ENCODE results near the gene CRYBG1. TPM values are rescaled to one million over a fixed set of nuclear protein-coding genes. Genes with fewer than 3 reads are reported as not detected.

Gene CRYBG1
- total and polyA plus RNA-seq, 2 of the 4 experiments (the other 2 are of a cell fraction) = 0.38 to 1.1 TPM

- no peak overlapping the region for H2AFZ ChIP-seq (replicated peaks; ENCODE audit: low read length, poor library complexity)
- H3K79me1 ChIP-seq (ENCODE audit: low read depth in 1 of 2, low read length in 2 of 2) = no peaks in the 10 kb centered on the region
- H3K18ac ChIP-seq (ENCODE audit: low read depth, low read length) = peak overlapping the region; percentile 23; the same call in 1 of the 2 replicates
- H3K4me1 ChIP-seq (ENCODE audit: control insufficient read depth, insufficient read depth, low read length) = peaks cover 2% of the 10 kb centered on the region
- no peak overlapping the region for H2BK20ac ChIP-seq (ENCODE audit: low read depth, low read length)
- no peak overlapping the region for H3K14ac ChIP-seq (replicated peaks; ENCODE audit: low read depth, low read length)
- DNase-seq = no peak
- no peak overlapping the region for H2BK5ac ChIP-seq (ENCODE audit: low read depth, low read length, poor library complexity, severe bottlenecking)
- no peak overlapping the region for H2AK5ac ChIP-seq (ENCODE audit: low read depth, low read length)
- intact Hi-C loops (cut with micrococcal nuclease) (no loop called here), in situ Hi-C loops (cut with MboI; ENCODE audit: low sequenced_read_pairs) (loop anchor here (10.0 kb wide), 2 partner anchors 217 to 423 kb away; no protein-coding TSS in a partner anchor), dilution Hi-C loops (cut with HindIII; ENCODE audit: low sequenced_read_pairs, unreplicated experiment) (loop anchor here (25.0 kb wide), 1 partner anchor 125 kb away; no protein-coding TSS in a partner anchor)
- H4K8ac ChIP-seq (ENCODE audit: low read depth in 2 of 2, low read length in 2 of 2) = no peak overlapping the region
- no peak overlapping the region for H3K27ac ChIP-seq (ENCODE audit: insufficient read depth, low read length)
- H3K9ac ChIP-seq (ENCODE audit: low read depth, low read length) = no peak overlapping the region
- no peak overlapping the region for H2AK9ac ChIP-seq (replicated peaks; ENCODE audit: low read depth, low read length, poor library complexity)
- no peak overlapping the region for H3K56ac ChIP-seq (ENCODE audit: extremely low read depth, insufficient read depth, low read length)
- no peak overlapping the region for H4K91ac ChIP-seq (ENCODE audit: insufficient read depth, low read depth, low read length)
- H2BK120ac ChIP-seq (ENCODE audit: low read depth, low read length) = no peak overlapping the region
- H3K9me3 ChIP-seq (ENCODE audit: control insufficient read depth, insufficient read depth, low read length) = no peaks in the 10 kb centered on the region
- no peaks in the 10 kb centered on the region for H3K27me3 ChIP-seq (ENCODE audit: control insufficient read depth, insufficient read depth, low read length)
- no peak overlapping the region for H3K23ac ChIP-seq (ENCODE audit: low read depth, low read length)
- H2BK15ac ChIP-seq (ENCODE audit: low read depth, low read length) = no peak overlapping the region
- no peak overlapping the region for H4K5ac ChIP-seq (ENCODE audit: low read depth, low read length)
- ChIA-PET POLR2A (ENCODE audit: unreplicated experiment) (no interaction called here), CTCF (interaction anchor here (1.5 to 1.7 kb wide), 2 partner anchors 51 to 418 kb away, joined by 4 to 10 read pairs; no protein-coding TSS in a partner anchor)
- no CpG with 5 or more reads among the region's 6 CpGs for WGBS, 2 experiments (ENCODE audit: extremely low coverage in 2 of 2, insufficient read length in 1 of 2)
- no peak for ATAC-seq (ENCODE audit: low read depth)
- no peaks in the 10 kb centered on the region for H3K9me1 ChIP-seq (ENCODE audit: insufficient read depth, low read length)
- no peaks in the 10 kb centered on the region for H4K20me1 ChIP-seq (ENCODE audit: insufficient read depth, low read length)
- TF ChIP-seq CHD1 (IDR thresholded peaks at IDR 0.05; ENCODE audit: low read depth, low read length) = no peak
- TF ChIP-seq CEBPB (IDR thresholded peaks at IDR 0.05; ENCODE audit: low read depth, low read length) = no peak
- TF ChIP-seq MXI1 (IDR thresholded peaks at IDR 0.05; ENCODE audit: borderline replicate concordance, low read depth, low read length) = no peak
- TF ChIP-seq BHLHE40 (IDR thresholded peaks at IDR 0.05; ENCODE audit: low read depth, low read length) = no peak
- no peak for TF ChIP-seq SMC3 (IDR thresholded peaks at IDR 0.05; ENCODE audit: low read depth, low read length)
- TF ChIP-seq ELK1 (IDR thresholded peaks at IDR 0.05; ENCODE audit: borderline replicate concordance, low read depth, low read length) = no peak
- no peak for TF ChIP-seq RAD21 (IDR thresholded peaks at IDR 0.05; ENCODE audit: low read length)
- no peak for TF ChIP-seq FOS (IDR thresholded peaks at IDR 0.05; ENCODE audit: low read depth, low read length)
- TF ChIP-seq MAFK (IDR thresholded peaks at IDR 0.05; ENCODE audit: low read depth, low read length) = no peak
- no peak for TF ChIP-seq NFE2L2 (IDR thresholded peaks at IDR 0.05; ENCODE audit: low read depth, low read length)
- TF ChIP-seq RCOR1 (IDR thresholded peaks at IDR 0.05; ENCODE audit: insufficient replicate concordance, low read length) = no peak
- TF ChIP-seq RFX5 (IDR thresholded peaks at IDR 0.05; ENCODE audit: low read depth, low read length) = no peak
- TF ChIP-seq POLR2A (IDR thresholded peaks at IDR 0.05; ENCODE audit: low read depth, low read length) = no peak
- no peak for TF ChIP-seq MAZ (IDR thresholded peaks at IDR 0.05; ENCODE audit: borderline replicate concordance, low read depth, low read length)
- H3K4ac ChIP-seq (ENCODE audit: low read depth, low read length) = no peak overlapping the region
- no peak overlapping the region for H3K4me3 ChIP-seq (ENCODE audit: insufficient read depth, low read depth, low read length)
- no TSS peak for BruUV-seq (replicated peaks)
- H3K36me3 ChIP-seq (ENCODE audit: control insufficient read depth, insufficient read depth, low read length) = no peaks in the 10 kb centered on the region
- no peak overlapping the region; the same call in 1 of the 2 replicates for H3K4me2 ChIP-seq (ENCODE audit: low read depth, low read length)
Observed at GRCh38 chr6:106561686-106562405, 201.3 kb downstream of the CRYBG1 start.

Measured in IMR-90 (cell line).